Keratinocyte (primary cell): ENCODE measurements around the gene CUL3.

Experiments
- CTCF ChIP-seq, 3 experiments: IDR thresholded peaks in 1 of 3; conservative IDR thresholded peaks in 1 of 3; optimal IDR thresholded peaks in 1 of 3; 2 replicates in 2 of 3; 3 replicates in 1 of 3; pipeline versions ENCODE3 to v1.5.1; 2011; ENCODE audit warnings: low read length in 3 of 3, mild to moderate bottlenecking in 3 of 3, moderate library complexity in 2 of 3, control low read depth in 1 of 3, inconsistent platforms in 1 of 3; ENCODE audit not compliant: insufficient read depth in 2 of 3; ENCODE audit errors: extremely low read depth in 1 of 3
- EZH2 ChIP-seq: IDR thresholded peaks from one replicate; pipeline ENCODE4 v1.6.1; 2012; ENCODE audit warnings: inconsistent platforms, mild to moderate bottlenecking, low read length, moderate library complexity

GRCh38 chr2:224448236-224448635 lies 136.9 kb downstream of the CUL3 start:
- TF ChIP-seq EZH2 (no peak), CTCF (optimal IDR thresholded peaks at IDR 0.05 in 1 of 3, IDR thresholded peaks at IDR 0.05 in 1 of 3, conservative IDR thresholded peaks at IDR 0.05 in 1 of 3; ENCODE audit: extremely low read depth in 1 of 3, insufficient read depth in 2 of 3, low read length in 3 of 3) (no peak)
